Cardiac septum (tissue), 1 donor: ENCODE data around the gene SS18. TPM values are rescaled to one million over a fixed set of nuclear protein-coding genes. Genes with fewer than 3 reads are reported as not detected.
A peak's percentile ranks its signal among the peaks of the same experiment; 100 is the strongest.
"Not testable (repeated sequence)": the region's sequence is repeated elsewhere in the genome, so short reads cannot be mapped to it uniquely, and the experiment has no call there.

ENCODE experiments used
- DNase-seq: peaks from one replicate; pipeline ENCODE4 v3.0.0-alpha.2; 2020; ENCODE audit warnings: low spot score
- intact Hi-C: fragments of 100-400 bp; cut with DNase I; formaldehyde crosslinking; loops from one replicate; pipeline ENCODE4 v1.14.0; 2022
- long read RNA-seq: library from polyadenylated mRNA; unstranded; transcript quantifications from one replicate; pipeline ENCODE4 v2.0.0, GENCODE V29; 2021
- total RNA-seq: library from RNA; stranded (reverse); fragmentation: NEBNext Ultra II Directional; extraction: Animal tissue kit (Norgen Biotek cat#: 25700); gene quantifications from one replicate; pipeline ENCODE4 v1.2.1, GENCODE V29; 2021
- donor health status: DM: no; HTN: no; CAD: no.

Gene SS18
- total RNA-seq: 42.4 TPM
- long read RNA-seq, transcript SS18-203 (11 exons, 3,414 nt): major isoform, 68 of 97 reads
- long read RNA-seq, transcript SS18-201 (10 exons, 1,836 nt): minor isoform, 13 of 97 reads
- long read RNA-seq, partial matches to known transcripts: 5 of 97 reads
- long read RNA-seq, other reads (novel, unspliced or antisense): 9 of 97 reads

GRCh38 chr18:26090130-26091046, at the start of gene SS18:
Gene SS18 (minus strand): TSS chr18:26090613. CDS start chr18:26090569, 44 bp downstream.
- peak; percentile 97 for DNase-seq
- intact Hi-C loops: loop anchor here (2.0 kb wide), 1 partner anchor 136 kb away; the partner anchor contains the start of gene TAF4B

GRCh38 chr18:26135548-26135947, 45.1 kb upstream of the SS18 start:
- DNase-seq: no peak
- intact Hi-C loops: no loop called here

- DNase-seq: no peak
- intact Hi-C loops: no loop called here
These were observed 43.7 kb upstream of the SS18 start for GRCh38 chr18:26134107-26134506.

- no peak for DNase-seq
- intact Hi-C loops: no loop called here
These were observed 43.2 kb upstream of the SS18 start, which contains the start of gene PSMA8 for GRCh38 chr18:26133652-26134051. Gene PSMA8 (plus strand): TSS chr18:26133869. CDS start chr18:26133966, 97 bp downstream.

- intact Hi-C loops, DNase-seq: not testable (repeated sequence)
These were observed 37.8 kb upstream of the SS18 start for GRCh38 chr18:26128192-26128591.

GRCh38 chr18:26127786-26128185, 37.4 kb upstream of the SS18 start:
- DNase-seq: no peak
- intact Hi-C loops: no loop called here

- intact Hi-C loops, DNase-seq: not testable (repeated sequence)
These were observed 31.6 kb upstream of the SS18 start for GRCh38 chr18:26121994-26122393.

- intact Hi-C loops: no loop called here
- no peak for DNase-seq
These were observed 31.1 kb upstream of the SS18 start for GRCh38 chr18:26121476-26121875.

GRCh38 chr18:26119246-26119645, 28.8 kb upstream of the SS18 start:
- intact Hi-C loops: no loop called here
- no peak for DNase-seq

- intact Hi-C loops: no loop called here
These were observed 13.6 kb upstream of the SS18 start for GRCh38 chr18:26104035-26104434.

GRCh38 chr18:26103579-26103978, 13.2 kb upstream of the SS18 start:
- intact Hi-C loops: no loop called here

More at GRCh38 chr18:26104035-26104434, 13.6 kb upstream of the SS18 start:
- DNase-seq: no peak

GRCh38 chr18:26097563-26097962, 7.2 kb upstream of the SS18 start:
- intact Hi-C loops: no loop called here
- no peak for DNase-seq

More at GRCh38 chr18:26103579-26103978, 13.2 kb upstream of the SS18 start:
- DNase-seq: no peak

- no peak for DNase-seq
- intact Hi-C loops: no loop called here
These were observed 6.4 kb upstream of the SS18 start for GRCh38 chr18:26096852-26097251.

GRCh38 chr18:26091047-26091630, 726 bp upstream of the SS18 start:
- intact Hi-C loops: loop anchor here (2.0 kb wide), 1 partner anchor 136 kb away; the partner anchor contains the start of gene TAF4B
- no peak for DNase-seq

- intact Hi-C loops: loop anchor here (2.0 kb wide), 1 partner anchor 137 kb away; the partner anchor contains the start of gene TAF4B
- no peak for DNase-seq
These were observed 902 bp downstream of the SS18 start for GRCh38 chr18:26089293-26090129.

GRCh38 chr18:26088487-26088886, 1.9 kb downstream of the SS18 start:
- intact Hi-C loops: no loop called here

GRCh38 chr18:26086959-26087358, 3.5 kb downstream of the SS18 start:
- DNase-seq: no peak
- intact Hi-C loops: no loop called here

More at GRCh38 chr18:26088487-26088886, 1.9 kb downstream of the SS18 start:
- DNase-seq: no peak

- intact Hi-C loops: no loop called here
- no peak for DNase-seq
These were observed 5.4 kb downstream of the SS18 start for GRCh38 chr18:26085056-26085455.

GRCh38 chr18:26083099-26083498, 7.3 kb downstream of the SS18 start:
- intact Hi-C loops: no loop called here
- DNase-seq: no peak
